GM12878 (cell line): ENCODE measurements around the gene TUBB. TPM values are rescaled to one million over a fixed set of nuclear protein-coding genes. Genes with fewer than 3 reads are reported as not detected.

Source experiments
- ATAC-seq: fragments of 200-7000 bp; cut with Tn5 transposase; 3 replicates; pipeline ENCODE4 v1.9.1; 2020; ENCODE audit warnings: mild to moderate bottlenecking, moderate library complexity
- BruUV-seq: library from RNA; stranded (reverse); fragments of 400-500 nt; replicated peaks from 2 replicates; lab custom pipeline; 2021; lab: Mats Ljungman, UMichigan
- CTCF ChIA-PET: fragments of 300-600 bp; sonication (Branson Sonifier 250); formaldehyde crosslinking; extraction: SDS; loops from one replicate; lab custom pipeline; 2021; ENCODE audit warnings: inconsistent platforms; lab: Yijun Ruan, JAX
- POLR2A ChIA-PET: fragments of 350-600 bp; formaldehyde crosslinking; extraction: SDS; loops from one replicate; lab custom pipeline; 2021; ENCODE audit warnings: inconsistent platforms; lab: Charles Lee
- RAD21 ChIA-PET: fragments of 300-600 bp; sonication (Branson Sonifier 250); formaldehyde crosslinking; loops from one replicate; lab custom pipeline; 2023; ENCODE audit warnings: antibody characterized with exemption; ENCODE audit not compliant: unreplicated experiment; lab: Charles Lee
- SMC1A ChIA-PET: fragments of 300-600 bp; sonication (Branson Sonifier 250); formaldehyde crosslinking; loops from one replicate; lab custom pipeline; 2023; ENCODE audit not compliant: unreplicated experiment, uncharacterized antibody; lab: Charles Lee
- DNase-seq: peaks from one replicate; pipeline ENCODE4 v3.0.0-alpha.2; 2011; ENCODE audit warnings: low read depth, low spot score
- FAIRE-seq: peaks from 3 replicates; lab custom pipeline; 2011; peaks lifted over from hg19 to GRCh38; lab: Jason Lieb, UNC
- H2AFZ ChIP-seq: 2 replicates; pipeline ENCODE4 v1.6.0; 2011; ENCODE audit warnings: low read depth, low read length, control low read depth; ENCODE audit not compliant: control insufficient read depth
- H3K27ac ChIP-seq: 2 replicates; pipeline ENCODE4 v1.5.1; 2011; ENCODE audit warnings: control low read depth; ENCODE audit not compliant: control insufficient read depth, insufficient read depth
- H3K27me3 ChIP-seq, 2 experiments: replicated peaks in 1 of 2; 2 replicates each; pipeline versions ENCODE4 v1.6.0 to v1.6.1; 2011; ENCODE audit warnings: low read length in 1 of 2; ENCODE audit not compliant: control insufficient read depth in 2 of 2, insufficient read depth in 2 of 2
- H3K36me3 ChIP-seq, 2 experiments: 2 replicates each; pipeline ENCODE4 v1.5.1; 2011; ENCODE audit warnings: low read length in 1 of 2; ENCODE audit not compliant: control insufficient read depth in 2 of 2, insufficient read depth in 2 of 2
- H3K4me1 ChIP-seq: 2 replicates; pipeline ENCODE4 v1.6.1; 2011; ENCODE audit warnings: mild to moderate bottlenecking, low read length, moderate library complexity, mixed read lengths; ENCODE audit not compliant: control insufficient read depth, insufficient read depth
- H3K4me2 ChIP-seq: 2 replicates; pipeline ENCODE4 v1.6.0; 2011; ENCODE audit warnings: control low read depth; ENCODE audit not compliant: control insufficient read depth, insufficient read depth
- H3K4me3 ChIP-seq: fragments of 200-600 bp; sonication (generic); 2 replicates; pipeline ENCODE4 v1.5.1; 2016
- H3K79me2 ChIP-seq: 2 replicates; pipeline ENCODE4 v1.6.0; 2011; ENCODE audit warnings: low read length; ENCODE audit not compliant: control insufficient read depth, insufficient read depth
- H3K9ac ChIP-seq: 2 replicates; pipeline ENCODE4 v1.8.0; 2011; ENCODE audit warnings: low read length, control low read depth, mixed read lengths; ENCODE audit not compliant: control insufficient read depth, insufficient read depth
- H3K9me3 ChIP-seq: replicated peaks from 3 replicates; pipeline ENCODE4 v1.5.1; 2011; ENCODE audit warnings: mild to moderate bottlenecking, low read length; ENCODE audit not compliant: control insufficient read depth, insufficient read depth
- H4K20me1 ChIP-seq: 2 replicates; pipeline ENCODE4 v1.6.0; 2011; ENCODE audit not compliant: control insufficient read depth, insufficient read depth
- CBFB ChIP-seq: IDR thresholded peaks from 2 replicates; pipeline ENCODE4 v1.6.1; 2016; ENCODE audit warnings: antibody characterized with exemption, low read depth
- CHD1 ChIP-seq: IDR thresholded peaks from 2 replicates; pipeline ENCODE4 v1.6.1; 2012; ENCODE audit warnings: low read depth, low read length, improper control_type of control experiment
- DPF2 ChIP-seq: fragments of 450-650 bp; IDR thresholded peaks from 2 replicates; pipeline ENCODE4 v1.6.1; 2017; ENCODE audit warnings: mild to moderate bottlenecking
- EED ChIP-seq: sonication (generic); IDR thresholded peaks from 2 replicates; pipeline ENCODE4 v1.6.1; 2016; ENCODE audit warnings: antibody characterized with exemption, low read depth
- IKZF1 ChIP-seq: fragments of 450-650 bp; conservative IDR thresholded peaks from 2 replicates; pipeline ENCODE4 v1.6.1; 2017; ENCODE audit warnings: antibody characterized with exemption, mild to moderate bottlenecking
- MXI1 ChIP-seq: fragments of 150-350 bp; IDR thresholded peaks from 2 replicates; pipeline ENCODE4 v1.6.1; 2011; ENCODE audit warnings: low read depth, mild to moderate bottlenecking, inconsistent platforms, low read length, improper control_type of control experiment
- POLR2AphosphoS5 ChIP-seq: IDR thresholded peaks from 2 replicates; pipeline ENCODE4 v1.6.1; 2011; ENCODE audit warnings: mild to moderate bottlenecking, low read length, inconsistent platforms
- RUNX3 ChIP-seq: IDR thresholded peaks from 2 replicates; pipeline ENCODE4 v1.6.1; 2012; ENCODE audit warnings: low read length, inconsistent platforms
- SUZ12 ChIP-seq: fragments of 200-600 bp; sonication (generic); IDR thresholded peaks from one replicate; pipeline ENCODE4 v1.6.1; 2018; ENCODE audit warnings: antibody characterized with exemption, mild to moderate bottlenecking; ENCODE audit not compliant: unreplicated experiment
- TARDBP ChIP-seq: IDR thresholded peaks from 2 replicates; pipeline ENCODE4 v1.6.1; 2016; ENCODE audit warnings: borderline replicate concordance
- TCF12 ChIP-seq: IDR thresholded peaks from 2 replicates; pipeline ENCODE4 v1.6.1; 2011; ENCODE audit warnings: low read depth, mild to moderate bottlenecking, low read length
- WRNIP1 ChIP-seq: IDR thresholded peaks from 2 replicates; pipeline ENCODE4 v1.6.1; 2011; ENCODE audit warnings: low read depth, low read length, improper control_type of control experiment, borderline replicate concordance
- WGBS: methylation state at CpG from one replicate; pipeline ENCODE4 v1.1.6; 2016; ENCODE audit warnings: low lambda C conversion rate; ENCODE audit not compliant: insufficient replicate concordance, insufficient coverage; ENCODE audit errors: missing lambda C conversion rate; 5-methylcytosine and 5-hydroxymethylcytosine counted together
- in situ Hi-C: fragments of 300-500 bp; cut with MboI; formaldehyde crosslinking; loops from 9 replicates; pipeline ENCODE4 v1.14.3; 2018; ENCODE audit warnings: mixed read lengths
- intact Hi-C: fragments of 100-400 bp; cut with micrococcal nuclease; formaldehyde crosslinking; loops from one replicate; pipeline ENCODE4 v1.14.2; 2022; ENCODE audit not compliant: unreplicated experiment
- polyA plus RNA-seq, 11 experiments: library from polyadenylated mRNA; depleted of rRNA in 4 of 11; unstranded in 6 of 11; stranded (reverse) in 5 of 11; fragments of >200 nt; fragmentation: Nextera tagmentation in 4 of 11; fragmentation: Illumina TruSeq in 1 of 11; extraction: Ambion mirVana in 4 of 11; extraction: Trizol in 1 of 11; gene quantifications; 1 replicate in 1 of 11; 2 replicates in 10 of 11; pipeline versions ENCODE4 v1.2.1 to v1.2.3, GENCODE V29; 2011 to 2016; ENCODE audit warnings: inconsistent platforms in 2 of 11, missing spikeins in 2 of 11, low read depth in 1 of 11
- total RNA-seq, 4 experiments: library from RNA; depleted of rRNA in 3 of 4; stranded (reverse); fragments of >200 nt in 3 of 4; fragmentation: Illumina TruSeq in 1 of 4; extraction: Trizol in 1 of 4; gene quantifications; 2 replicates each; pipeline versions ENCODE4 v1.2.1 to v1.2.3, GENCODE V29; 2013 to 2021
- TF ChIP-seq, protein P1 (sequence below): fragments of 450-650 bp; IDR thresholded peaks from 2 replicates; pipeline ENCODE4 v1.6.1; 2017; ENCODE audit warnings: mild to moderate bottlenecking, low read depth, inconsistent platforms; ENCODE audit not compliant: poor library complexity, severe bottlenecking
- TF ChIP-seq, protein P2 (sequence below): fragments of 450-650 bp; formaldehyde crosslinking; IDR thresholded peaks from 2 replicates; pipeline ENCODE4 v1.5.0; 2022; ENCODE audit warnings: mild to moderate bottlenecking, missing genetic modification characterization
- TF ChIP-seq, protein P3 (sequence below): fragments of 450-650 bp; IDR thresholded peaks from 2 replicates; pipeline ENCODE4 v1.6.1; 2016; ENCODE audit warnings: mild to moderate bottlenecking

The TUBB gene
- total and polyA plus RNA-seq, 10 of the 15 experiments (the other 5 are each of a cell fraction or from before 2014, with no cell fraction given): 1,039 to 3,052 (median 1,656) TPM

DNA sequence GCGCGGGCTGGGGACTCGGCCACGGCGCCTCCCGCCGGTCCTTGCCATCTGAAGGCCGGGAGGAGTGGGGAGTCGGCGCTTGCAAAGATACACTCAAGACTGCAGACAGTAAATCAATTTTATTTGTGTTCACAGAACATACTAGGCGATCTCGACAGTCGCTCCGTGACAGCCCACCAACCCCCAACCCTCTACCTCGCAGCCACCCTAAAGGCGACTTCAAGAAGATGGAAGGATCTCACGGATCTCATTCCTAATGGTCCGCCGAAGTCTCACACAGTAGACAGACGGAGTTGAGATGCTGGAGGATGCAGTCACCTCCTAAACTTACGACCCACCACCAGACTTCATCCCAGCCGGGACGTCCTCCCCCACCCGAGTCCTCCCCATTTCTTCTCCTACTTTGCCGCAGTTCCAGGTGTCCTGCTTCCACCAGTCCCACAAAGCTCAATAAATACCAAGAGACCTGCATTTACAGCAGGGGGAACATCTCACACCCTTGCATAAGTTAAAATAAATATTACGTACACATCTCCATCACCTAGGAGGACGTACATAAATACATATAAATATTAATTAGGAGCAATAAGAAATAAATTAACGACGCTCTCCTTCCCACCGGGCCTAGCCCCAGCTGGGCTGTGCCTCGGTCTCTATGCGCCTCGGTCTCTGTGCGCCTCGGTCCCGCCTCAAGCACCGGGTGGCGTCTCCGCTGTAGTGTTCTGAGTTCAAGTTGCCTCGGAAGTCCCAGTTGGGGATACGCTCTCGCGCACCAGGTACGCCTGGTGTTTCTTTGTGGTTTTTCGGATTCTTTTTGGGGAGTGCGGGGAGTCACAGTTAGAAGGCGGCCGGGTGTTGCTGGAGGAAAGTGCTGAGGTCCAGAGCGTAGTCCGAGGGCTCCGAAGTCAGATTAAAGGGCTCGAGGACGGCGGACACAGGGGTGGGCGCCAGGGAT lies 23.2 kb downstream of the TUBB start:
- Histone ChIP-seq H3K4me1 (peaks cover 15% of the 10 kb centered on the region), H3K27me3 (no peaks in the 10 kb centered on the region), H3K79me2 (peaks cover 37% of the 10 kb centered on the region), H3K4me2 (peak overlapping the region; percentile 89), H4K20me1 (no peaks in the 10 kb centered on the region), H3K4me3 (peak overlapping the region; percentile 81), H3K27ac (peak overlapping the region; percentile 72), H3K9me3 (no peaks in the 10 kb centered on the region; the same call in 2 of the 3 replicates), H2AFZ (peak overlapping the region; percentile 73), H3K36me3 (peaks cover 6 to 10% of the 10 kb centered on the region in 2 experiments), H3K9ac (peak overlapping the region; percentile 73)
- TSS peak; percentile 97 for BruUV-seq
- ChIA-PET RAD21 (interaction anchor here (0.6 to 3.7 kb wide), 10 partner anchors 10 to 169 kb away, joined by 3 to 22 read pairs (median 4); partner anchors contain the start of gene DDR1), POLR2A (interaction anchor here (0.7 to 9.4 kb wide), 8 partner anchors 18 to 138 kb away, joined by 3 to 89 read pairs (median 4); no protein-coding TSS in a partner anchor), SMC1A (interaction anchor here (1.1 to 10.0 kb wide), 3 partner anchors 14 to 134 kb away, joined by 4 to 122 read pairs (median 9); no protein-coding TSS in a partner anchor), CTCF (interaction anchor here (1.0 to 2.2 kb wide), 10 partner anchors 9 to 202 kb away, joined by 3 to 8 read pairs (median 4); no protein-coding TSS in a partner anchor)
- DNase-seq (no peak), FAIRE-seq (peak; percentile 73), ATAC-seq (peak; percentile 24)
- intact Hi-C loops (loop anchor here (1.0 to 2.0 kb wide), 2 partner anchors 14 to 67 kb away; no protein-coding TSS in a partner anchor), in situ Hi-C loops (no loop called here)
- WGBS: 3% methylated on average over 55 of the region's 55 CpGs
- TF ChIP-seq, protein P1, sequence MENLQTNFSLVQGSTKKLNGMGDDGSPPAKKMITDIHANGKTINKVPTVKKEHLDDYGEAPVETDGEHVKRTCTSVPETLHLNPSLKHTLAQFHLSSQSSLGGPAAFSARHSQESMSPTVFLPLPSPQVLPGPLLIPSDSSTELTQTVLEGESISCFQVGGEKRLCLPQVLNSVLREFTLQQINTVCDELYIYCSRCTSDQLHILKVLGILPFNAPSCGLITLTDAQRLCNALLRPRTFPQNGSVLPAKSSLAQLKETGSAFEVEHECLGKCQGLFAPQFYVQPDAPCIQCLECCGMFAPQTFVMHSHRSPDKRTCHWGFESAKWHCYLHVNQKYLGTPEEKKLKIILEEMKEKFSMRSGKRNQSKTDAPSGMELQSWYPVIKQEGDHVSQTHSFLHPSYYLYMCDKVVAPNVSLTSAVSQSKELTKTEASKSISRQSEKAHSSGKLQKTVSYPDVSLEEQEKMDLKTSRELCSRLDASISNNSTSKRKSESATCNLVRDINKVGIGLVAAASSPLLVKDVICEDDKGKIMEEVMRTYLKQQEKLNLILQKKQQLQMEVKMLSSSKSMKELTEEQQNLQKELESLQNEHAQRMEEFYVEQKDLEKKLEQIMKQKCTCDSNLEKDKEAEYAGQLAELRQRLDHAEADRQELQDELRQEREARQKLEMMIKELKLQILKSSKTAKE: peak; percentile 30
- TF ChIP-seq IKZF1: peak; percentile 18
- TF ChIP-seq WRNIP1: peak; percentile 85; the same call in 1 of the 2 replicates
- TF ChIP-seq SUZ12: no peak
- TF ChIP-seq, protein P2, sequence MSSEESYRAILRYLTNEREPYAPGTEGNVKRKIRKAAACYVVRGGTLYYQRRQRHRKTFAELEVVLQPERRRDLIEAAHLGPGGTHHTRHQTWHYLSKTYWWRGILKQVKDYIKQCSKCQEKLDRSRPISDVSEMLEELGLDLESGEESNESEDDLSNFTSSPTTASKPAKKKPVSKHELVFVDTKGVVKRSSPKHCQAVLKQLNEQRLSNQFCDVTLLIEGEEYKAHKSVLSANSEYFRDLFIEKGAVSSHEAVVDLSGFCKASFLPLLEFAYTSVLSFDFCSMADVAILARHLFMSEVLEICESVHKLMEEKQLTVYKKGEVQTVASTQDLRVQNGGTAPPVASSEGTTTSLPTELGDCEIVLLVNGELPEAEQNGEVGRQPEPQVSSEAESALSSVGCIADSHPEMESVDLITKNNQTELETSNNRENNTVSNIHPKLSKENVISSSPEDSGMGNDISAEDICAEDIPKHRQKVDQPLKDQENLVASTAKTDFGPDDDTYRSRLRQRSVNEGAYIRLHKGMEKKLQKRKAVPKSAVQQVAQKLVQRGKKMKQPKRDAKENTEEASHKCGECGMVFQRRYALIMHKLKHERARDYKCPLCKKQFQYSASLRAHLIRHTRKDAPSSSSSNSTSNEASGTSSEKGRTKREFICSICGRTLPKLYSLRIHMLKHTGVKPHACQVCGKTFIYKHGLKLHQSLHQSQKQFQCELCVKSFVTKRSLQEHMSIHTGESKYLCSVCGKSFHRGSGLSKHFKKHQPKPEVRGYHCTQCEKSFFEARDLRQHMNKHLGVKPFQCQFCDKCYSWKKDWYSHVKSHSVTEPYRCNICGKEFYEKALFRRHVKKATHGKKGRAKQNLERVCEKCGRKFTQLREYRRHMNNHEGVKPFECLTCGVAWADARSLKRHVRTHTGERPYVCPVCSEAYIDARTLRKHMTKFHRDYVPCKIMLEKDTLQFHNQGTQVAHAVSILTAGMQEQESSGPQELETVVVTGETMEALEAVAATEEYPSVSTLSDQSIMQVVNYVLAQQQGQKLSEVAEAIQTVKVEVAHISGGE (CRISPR knock-in tag): no peak
- peak; percentile 74 for TF ChIP-seq POLR2AphosphoS5
- TF ChIP-seq, protein P3, sequence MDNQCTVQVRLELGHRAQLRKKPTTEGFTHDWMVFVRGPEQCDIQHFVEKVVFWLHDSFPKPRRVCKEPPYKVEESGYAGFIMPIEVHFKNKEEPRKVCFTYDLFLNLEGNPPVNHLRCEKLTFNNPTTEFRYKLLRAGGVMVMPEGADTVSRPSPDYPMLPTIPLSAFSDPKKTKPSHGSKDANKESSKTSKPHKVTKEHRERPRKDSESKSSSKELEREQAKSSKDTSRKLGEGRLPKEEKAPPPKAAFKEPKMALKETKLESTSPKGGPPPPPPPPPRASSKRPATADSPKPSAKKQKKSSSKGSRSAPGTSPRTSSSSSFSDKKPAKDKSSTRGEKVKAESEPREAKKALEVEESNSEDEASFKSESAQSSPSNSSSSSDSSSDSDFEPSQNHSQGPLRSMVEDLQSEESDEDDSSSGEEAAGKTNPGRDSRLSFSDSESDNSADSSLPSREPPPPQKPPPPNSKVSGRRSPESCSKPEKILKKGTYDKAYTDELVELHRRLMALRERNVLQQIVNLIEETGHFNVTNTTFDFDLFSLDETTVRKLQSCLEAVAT: peak; percentile 84
- no peak for TF ChIP-seq MXI1
- TF ChIP-seq CHD1: peak; percentile 51; the same call in 1 of the 2 replicates
- TF ChIP-seq DPF2: 0 out of 2 replicates have a peak, but pooled peaks have one; percentile 8
- TF ChIP-seq EED: peak; percentile 7; the same call in 1 of the 2 replicates
- TF ChIP-seq TARDBP: peak; percentile 39; the same call in 1 of the 2 replicates
- 0 out of 2 replicates have a peak, but pooled peaks have one; percentile 5 for TF ChIP-seq CBFB
- peak; percentile 3; the same call in 1 of the 2 replicates for TF ChIP-seq TCF12
- peak; percentile 48 for TF ChIP-seq RUNX3
